ENCODE measurements around the gene FAM47C.
"Not testable (repeated sequence)": the region's sequence is repeated elsewhere in the genome, so short reads cannot be mapped to it uniquely, and the experiment has no call there.

The FAM47C gene

GRCh38 chrX:37008182-37008581, at the start of gene FAM47C:
FAM47C (plus strand) TSS chrX:37008366; CDS start chrX:37008411, 45 bp downstream.
- DNase-seq, result not testable (repeated sequence)

GRCh38 chrX:36961590-36961989, 46.6 kb upstream of the FAM47C start:
- DNase-seq, result no peak

- no peak for DNase-seq
Measured at GRCh38 chrX:36963069-36963808, 44.9 kb upstream of the FAM47C start.

GRCh38 chrX:36963852-36964251, 44.3 kb upstream of the FAM47C start:
- DNase-seq, result no peak

GRCh38 chrX:36973575-36973974, 34.6 kb upstream of the FAM47C start:
- no peak for DNase-seq

GRCh38 chrX:36974911-36975310, 33.3 kb upstream of the FAM47C start:
- no peak for DNase-seq

GRCh38 chrX:36978886-36979285, 29.3 kb upstream of the FAM47C start:
- DNase-seq, result no peak

GRCh38 chrX:36983831-36984230, 24.3 kb upstream of the FAM47C start:
- DNase-seq, result no peak

- not testable (repeated sequence) for DNase-seq
Measured at GRCh38 chrX:36985416-36986209, 22.6 kb upstream of the FAM47C start.

- DNase-seq, result no peak
Measured at GRCh38 chrX:36986231-36986630, 21.9 kb upstream of the FAM47C start.

GRCh38 chrX:36987212-36987611, 21.0 kb upstream of the FAM47C start:
- not testable (repeated sequence) for DNase-seq

- no peak for DNase-seq
Measured at GRCh38 chrX:37000140-37000539, 8.0 kb upstream of the FAM47C start.

- no peak for DNase-seq
Measured at GRCh38 chrX:37010496-37010895, 2.3 kb downstream of the FAM47C start.

- DNase-seq, result not testable (repeated sequence)
Measured at GRCh38 chrX:37034260-37034659, 26.1 kb downstream of the FAM47C start.

GRCh38 chrX:37036674-37037220, 28.6 kb downstream of the FAM47C start:
- not testable (repeated sequence) for DNase-seq

GRCh38 chrX:37038814-37039213, 30.6 kb downstream of the FAM47C start:
- not testable (repeated sequence) for DNase-seq

- DNase-seq, result not testable (repeated sequence)
Measured at GRCh38 chrX:37042956-37043885, 35.1 kb downstream of the FAM47C start.

- no peak for DNase-seq
Measured at GRCh38 chrX:37047776-37048175, 39.6 kb downstream of the FAM47C start.

GRCh38 chrX:37057572-37057971, 49.4 kb downstream of the FAM47C start:
- not testable (repeated sequence) for DNase-seq

- no peak for DNase-seq
Measured at GRCh38 chrX:37060999-37061398, 52.8 kb downstream of the FAM47C start.
